ENCODE data around the gene SDHA. TPM values are rescaled to one million over a fixed set of nuclear protein-coding genes. Genes with fewer than 3 reads are reported as not detected.

The SDHA gene
- total and polyA plus RNA-seq, 9 donors: 69.6 to 169 (median 103) TPM

- H3K27ac ChIP-seq: no peak overlapping the region
- DNase-seq: peak; percentile 86 to 94 (median 92)
- H3K4me3 ChIP-seq: no peak overlapping the region
- no peaks in the 10 kb centered on the region for H3K36me3 ChIP-seq
- no peaks in the 10 kb centered on the region for H3K27me3 ChIP-seq
- intact Hi-C loops (cut with DNase I): loop anchor here in 1 of 4 donors (5.0 kb wide), 1 partner anchor 129 kb away; no protein-coding TSS in a partner anchor
- no peak for TF ChIP-seq EP300 (IDR thresholded peaks at IDR 0.05)
- TF ChIP-seq CTCF (IDR thresholded peaks at IDR 0.05): peak; percentile 88 to 96 (median 93)
- H3K9me3 ChIP-seq: no peaks in the 10 kb centered on the region
- 28 to 37% (median 30%) methylated on average over 37 of the region's 37 CpGs for WGBS, 3 donors
- peaks cover 7% of the 10 kb centered on the region for H3K4me1 ChIP-seq (ENCODE audit: insufficient read depth)
Observed at GRCh38 chr5:188488-189481, 29.3 kb upstream of the SDHA start.

DNA sequence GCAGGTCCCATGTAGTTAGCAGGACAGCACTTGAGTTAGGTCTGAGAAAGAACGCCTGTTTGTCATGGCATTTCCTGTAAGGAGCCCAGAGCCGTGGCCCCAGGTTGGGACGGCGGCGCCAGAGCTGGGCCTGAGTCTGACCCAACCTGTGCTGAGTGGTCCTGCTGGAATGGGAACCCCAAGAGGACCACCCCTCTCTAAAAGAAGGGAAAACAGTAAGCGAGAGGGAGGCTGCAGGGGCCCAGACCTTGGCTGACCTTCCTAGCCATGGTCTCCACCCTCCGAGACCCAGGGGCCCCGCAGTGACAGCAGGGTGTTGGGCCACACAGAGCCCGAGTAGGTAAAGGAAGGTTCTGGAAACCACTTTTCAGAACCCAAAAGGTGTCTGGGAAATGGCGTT, 28.6 kb upstream of the SDHA start:
- TF ChIP-seq POLR2A (IDR thresholded peaks at IDR 0.05): no peak
- TF ChIP-seq CTCF (IDR thresholded peaks at IDR 0.05): no peak
- TF ChIP-seq EP300 (IDR thresholded peaks at IDR 0.05): no peak
- H3K4me1 ChIP-seq (ENCODE audit: insufficient read depth): peaks cover 7% of the 10 kb centered on the region
- H3K36me3 ChIP-seq: no peaks in the 10 kb centered on the region
- intact Hi-C loops (cut with DNase I): loop anchor here in 1 of 4 donors (5.0 kb wide), 1 partner anchor 128 kb away; no protein-coding TSS in a partner anchor
- no peak overlapping the region for H3K27ac ChIP-seq
- no peaks in the 10 kb centered on the region for H3K27me3 ChIP-seq
- 87 to 90% (median 88%) methylated on average over 9 to 10 of the region's 10 CpGs for WGBS, 3 donors
- H3K4me3 ChIP-seq: no peak overlapping the region
- DNase-seq: no peak
- no peaks in the 10 kb centered on the region for H3K9me3 ChIP-seq

DNA sequence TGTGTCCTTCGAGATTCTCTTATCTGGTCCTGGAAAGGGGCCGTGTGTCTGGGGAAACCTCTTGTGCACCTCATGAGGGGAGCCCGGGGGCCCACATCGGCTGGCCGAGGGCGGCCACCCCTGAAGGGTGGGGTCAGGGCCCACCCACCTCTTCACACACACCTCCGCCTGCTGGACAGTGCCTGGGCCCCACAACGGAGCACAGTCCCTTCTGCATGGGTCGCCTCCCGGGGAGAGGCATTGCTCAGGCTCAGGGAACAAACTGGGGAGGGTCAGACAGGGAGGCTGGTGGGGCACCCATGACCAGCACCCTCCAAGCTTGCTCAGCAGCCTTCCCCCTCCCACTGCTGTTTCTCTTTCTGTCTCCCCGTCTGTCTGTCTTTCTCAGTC, 28.1 kb upstream of the SDHA start:
- TF ChIP-seq POLR2A (IDR thresholded peaks at IDR 0.05) (no peak), EP300 (IDR thresholded peaks at IDR 0.05) (no peak), CTCF (IDR thresholded peaks at IDR 0.05) (no peak)
- Histone ChIP-seq H3K9me3 (no peaks in the 10 kb centered on the region), H3K4me1 (ENCODE audit: insufficient read depth) (peaks cover 7% of the 10 kb centered on the region), H3K27ac (no peak overlapping the region), H3K36me3 (no peaks in the 10 kb centered on the region), H3K27me3 (no peaks in the 10 kb centered on the region), H3K4me3 (no peak overlapping the region)
- 53 to 64% (median 55%) methylated on average over 11 of the region's 11 CpGs for WGBS, 3 donors
- peak in 1 of 5 donors; percentile 21 for DNase-seq
- intact Hi-C loops (cut with DNase I): loop anchor here in 1 of 4 donors (5.0 kb wide), 1 partner anchor 127 kb away; no protein-coding TSS in a partner anchor

GRCh38 chr5:190366-191035, 27.6 kb upstream of the SDHA start:
- 49 to 69% (median 56%) methylated on average over 15 to 16 of the region's 16 CpGs for WGBS, 3 donors
- Histone ChIP-seq H3K4me3 (no peak overlapping the region), H3K27ac (no peak overlapping the region)

More at GRCh38 chr5:190366-191035, 27.6 kb upstream of the SDHA start:
- DNase-seq: peak in 1 of 5 donors; percentile 24
- TF ChIP-seq CTCF (IDR thresholded peaks at IDR 0.05) (no peak), POLR2A (IDR thresholded peaks at IDR 0.05) (no peak), EP300 (IDR thresholded peaks at IDR 0.05) (no peak)
- H3K9me3 ChIP-seq: no peaks in the 10 kb centered on the region
- H3K27me3 ChIP-seq: no peaks in the 10 kb centered on the region
- peaks cover 7% of the 10 kb centered on the region for H3K4me1 ChIP-seq (ENCODE audit: insufficient read depth)
- H3K36me3 ChIP-seq: no peaks in the 10 kb centered on the region
- intact Hi-C loops (cut with DNase I): no loop called here
